GM13977 (cell line): ENCODE measurements around the gene BTBD9.
A peak's percentile ranks its signal among the peaks of the same experiment; 100 is the strongest.

Experiments used
- DNase-seq: peaks from one replicate; pipeline ENCODE4 v3.0.0; 2012; ENCODE audit warnings: low spot score
- CTCF ChIP-seq: IDR thresholded peaks from 2 replicates; pipeline ENCODE4 v1.5.1; 2012; ENCODE audit warnings: mild to moderate bottlenecking, control low read depth; ENCODE audit not compliant: insufficient read depth; ENCODE audit errors: extremely low read depth, missing control alignments
- in situ Hi-C: fragments of 300-500 bp; cut with MboI; formaldehyde crosslinking; loops from one replicate; pipeline ENCODE4 v1.12.0; 2022; ENCODE audit warnings: low sequenced_read_pairs, low pct_unique_long_range_greater_than_20kb, mixed read lengths, inconsistent platforms; ENCODE audit not compliant: unreplicated experiment

Gene BTBD9

GRCh38 chr6:38684237-38684636 lies 44.5 kb upstream of the BTBD9 start:
- TF ChIP-seq CTCF, result no peak
- in situ Hi-C loops, result no loop called here
- no peak for DNase-seq

GRCh38 chr6:38681850-38682249 lies 42.1 kb upstream of the BTBD9 start:
- no peak for DNase-seq
- TF ChIP-seq CTCF, result no peak
- in situ Hi-C loops, result no loop called here

- DNase-seq, result no peak
- in situ Hi-C loops, result no loop called here
- TF ChIP-seq CTCF, result no peak
Measured at GRCh38 chr6:38679668-38680067, 39.9 kb upstream of the BTBD9 start.

- in situ Hi-C loops, result no loop called here
- DNase-seq, result no peak
- no peak for TF ChIP-seq CTCF
Measured at GRCh38 chr6:38678178-38678760, 38.5 kb upstream of the BTBD9 start.

- peak; percentile 9 for DNase-seq
- TF ChIP-seq CTCF, result no peak
- in situ Hi-C loops, result no loop called here
Measured at GRCh38 chr6:38676974-38677544, 37.3 kb upstream of the BTBD9 start.

- no peak for DNase-seq
- TF ChIP-seq CTCF, result no peak
- in situ Hi-C loops, result no loop called here
Measured at GRCh38 chr6:38676236-38676973, 36.7 kb upstream of the BTBD9 start.
